ENCODE data around the gene PRSS36.
A peak's percentile ranks its signal among the peaks of the same experiment; 100 is the strongest.
"Not testable (repeated sequence)": the region's sequence is repeated elsewhere in the genome, so short reads cannot be mapped to it uniquely, and the experiment has no call there.

Gene PRSS36

GRCh38 chr16:31110106-31111034 lies 39.5 kb downstream of the PRSS36 start:
- H3K4me3 ChIP-seq (ENCODE audit: low read length): no peak overlapping the region
- TF ChIP-seq ZNF274 (IDR thresholded peaks at IDR 0.05; ENCODE audit: low read depth, low read length): no peak

- TF ChIP-seq ZNF274 (IDR thresholded peaks at IDR 0.05; ENCODE audit: low read depth, low read length): no peak
- no peak overlapping the region for H3K4me3 ChIP-seq (ENCODE audit: low read length)
Measured at GRCh38 chr16:31109622-31110021, 40.2 kb downstream of the PRSS36 start.

GRCh38 chr16:31108794-31109558 lies 40.9 kb downstream of the PRSS36 start:
- peak overlapping the region; percentile 81 for H3K4me3 ChIP-seq (ENCODE audit: low read length)
- TF ChIP-seq ZNF274 (IDR thresholded peaks at IDR 0.05; ENCODE audit: low read depth, low read length): no peak

- no peak for TF ChIP-seq ZNF274 (IDR thresholded peaks at IDR 0.05; ENCODE audit: low read depth, low read length)
- peak within 1 kb of the TSS; percentile 81 for H3K4me3 ChIP-seq (ENCODE audit: low read length)
Measured at GRCh38 chr16:31108035-31108793, 41.7 kb downstream of the PRSS36 start, which contains the start of gene BCKDK. TSS of gene BCKDK (plus strand) at chr16:31108386. CDS start at chr16:31109224, 838 bp downstream.

- H3K4me3 ChIP-seq (ENCODE audit: low read length): peak overlapping the region; percentile 81; the same call in 1 of the 2 replicates
- TF ChIP-seq ZNF274 (IDR thresholded peaks at IDR 0.05; ENCODE audit: low read depth, low read length): no peak
Measured at GRCh38 chr16:31107465-31107867, 42.4 kb downstream of the PRSS36 start.

GRCh38 chr16:31106509-31107464 lies 43.1 kb downstream of the PRSS36 start:
- no peak for TF ChIP-seq ZNF274 (IDR thresholded peaks at IDR 0.05; ENCODE audit: low read depth, low read length)
- no peak overlapping the region for H3K4me3 ChIP-seq (ENCODE audit: low read length)

GRCh38 chr16:31105677-31106213 lies 44.1 kb downstream of the PRSS36 start:
- TF ChIP-seq ZNF274 (IDR thresholded peaks at IDR 0.05; ENCODE audit: low read depth, low read length): no peak
- H3K4me3 ChIP-seq (ENCODE audit: low read length): no peak overlapping the region

- H3K4me3 ChIP-seq (ENCODE audit: low read length): not testable (repeated sequence)
Measured at GRCh38 chr16:31100876-31101641, 48.8 kb downstream of the PRSS36 start.

- no peak for TF ChIP-seq ZNF274 (IDR thresholded peaks at IDR 0.05; ENCODE audit: low read depth, low read length)
- no peak overlapping the region for H3K4me3 ChIP-seq (ENCODE audit: low read length)
Measured at GRCh38 chr16:31099860-31100638, 49.8 kb downstream of the PRSS36 start.

- TF ChIP-seq ZNF274 (IDR thresholded peaks at IDR 0.05; ENCODE audit: low read depth, low read length): no peak
- peak within 1 kb of the TSS; percentile 92 for H3K4me3 ChIP-seq (ENCODE audit: low read length)
Measured at GRCh38 chr16:31094424-31095120, 55.3 kb downstream of the PRSS36 start, which contains the start of gene VKORC1. TSS of gene VKORC1 (minus strand) at chr16:31094797. CDS start at chr16:31094729, 68 bp downstream.

- TF ChIP-seq ZNF274 (IDR thresholded peaks at IDR 0.05; ENCODE audit: low read depth, low read length): no peak
- H3K4me3 ChIP-seq (ENCODE audit: low read length): peak overlapping the region; percentile 92
Measured at GRCh38 chr16:31094088-31094423, 55.8 kb downstream of the PRSS36 start.
